ENCODE data around the gene ARPP21. TPM values are rescaled to one million over a fixed set of nuclear protein-coding genes. Genes with fewer than 3 reads are reported as not detected.

Gene ARPP21
- total and polyA plus RNA-seq, 10 donors = 0.07 to 0.39 (median 0.12) TPM; not detected in 7

- Histone ChIP-seq H3K9me3 (no peaks in the 10 kb centered on the region), H3K4me1 (no peaks in the 10 kb centered on the region), H3K27ac (no peak overlapping the region), H3K36me3 (no peaks in the 10 kb centered on the region), H3K4me3 (no peak overlapping the region), H3K27me3 (replicated peaks in 1 of 7) (peaks cover 0 to 16% (median 0%) of the 10 kb centered on the region in 7 donors)
- intact Hi-C loops (cut with DNase I; ENCODE audit: low total_unique reads) = no loop called here
- DNase-seq = no peak
- TF ChIP-seq POLR2A (IDR thresholded peaks at IDR 0.05) (no peak), POLR2AphosphoS5 (IDR thresholded peaks at IDR 0.05) (no peak)
- TF ChIP-seq, protein P1, sequence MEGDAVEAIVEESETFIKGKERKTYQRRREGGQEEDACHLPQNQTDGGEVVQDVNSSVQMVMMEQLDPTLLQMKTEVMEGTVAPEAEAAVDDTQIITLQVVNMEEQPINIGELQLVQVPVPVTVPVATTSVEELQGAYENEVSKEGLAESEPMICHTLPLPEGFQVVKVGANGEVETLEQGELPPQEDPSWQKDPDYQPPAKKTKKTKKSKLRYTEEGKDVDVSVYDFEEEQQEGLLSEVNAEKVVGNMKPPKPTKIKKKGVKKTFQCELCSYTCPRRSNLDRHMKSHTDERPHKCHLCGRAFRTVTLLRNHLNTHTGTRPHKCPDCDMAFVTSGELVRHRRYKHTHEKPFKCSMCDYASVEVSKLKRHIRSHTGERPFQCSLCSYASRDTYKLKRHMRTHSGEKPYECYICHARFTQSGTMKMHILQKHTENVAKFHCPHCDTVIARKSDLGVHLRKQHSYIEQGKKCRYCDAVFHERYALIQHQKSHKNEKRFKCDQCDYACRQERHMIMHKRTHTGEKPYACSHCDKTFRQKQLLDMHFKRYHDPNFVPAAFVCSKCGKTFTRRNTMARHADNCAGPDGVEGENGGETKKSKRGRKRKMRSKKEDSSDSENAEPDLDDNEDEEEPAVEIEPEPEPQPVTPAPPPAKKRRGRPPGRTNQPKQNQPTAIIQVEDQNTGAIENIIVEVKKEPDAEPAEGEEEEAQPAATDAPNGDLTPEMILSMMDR (IDR thresholded peaks at IDR 0.05 in 8 of 11, conservative IDR thresholded peaks at IDR 0.05 in 3 of 11) = no peak
- 76 to 83% (median 78%) methylated on average over 4 of the region's 4 CpGs for WGBS, 5 donors
Observed at GRCh38 chr3:35646081-35646480, 6.8 kb downstream of the ARPP21 start.

DNA sequence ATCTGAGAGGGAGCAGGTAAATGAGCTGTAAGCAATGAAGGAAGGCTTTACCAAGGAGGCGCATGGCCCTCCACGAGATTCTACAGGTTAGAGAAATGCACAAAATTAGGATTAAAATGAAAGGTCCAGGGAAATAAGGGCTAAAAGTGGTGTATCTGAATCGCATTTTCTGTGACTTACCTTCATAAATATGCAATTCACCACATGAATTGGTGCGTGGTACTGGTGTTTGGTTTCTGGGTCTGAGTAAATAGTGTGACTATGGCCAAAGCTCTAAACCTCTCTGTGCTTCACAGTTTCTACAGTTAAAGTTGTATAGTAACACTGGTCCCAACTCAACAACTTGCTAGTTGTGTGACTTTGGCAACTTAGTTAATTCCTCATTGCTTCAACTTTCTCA is 8.1 kb downstream of the ARPP21 start:
- H3K4me1 ChIP-seq = no peaks in the 10 kb centered on the region
- H3K27me3 ChIP-seq (replicated peaks in 1 of 7) = peaks cover 0 to 3% (median 0%) of the 10 kb centered on the region in 7 donors
- no peak for DNase-seq
- 81 to 87% (median 84%) methylated on average over 4 of the region's 4 CpGs for WGBS, 5 donors
- H3K36me3 ChIP-seq = no peaks in the 10 kb centered on the region
- H3K27ac ChIP-seq = no peak overlapping the region
- TF ChIP-seq, protein P1 (IDR thresholded peaks at IDR 0.05 in 8 of 11, conservative IDR thresholded peaks at IDR 0.05 in 3 of 11) = no peak
- TF ChIP-seq POLR2A (IDR thresholded peaks at IDR 0.05) (no peak), POLR2AphosphoS5 (IDR thresholded peaks at IDR 0.05) (no peak)
- no peak overlapping the region for H3K4me3 ChIP-seq
- intact Hi-C loops (cut with DNase I; ENCODE audit: low total_unique reads) = no loop called here
- H3K9me3 ChIP-seq = no peaks in the 10 kb centered on the region

DNA sequence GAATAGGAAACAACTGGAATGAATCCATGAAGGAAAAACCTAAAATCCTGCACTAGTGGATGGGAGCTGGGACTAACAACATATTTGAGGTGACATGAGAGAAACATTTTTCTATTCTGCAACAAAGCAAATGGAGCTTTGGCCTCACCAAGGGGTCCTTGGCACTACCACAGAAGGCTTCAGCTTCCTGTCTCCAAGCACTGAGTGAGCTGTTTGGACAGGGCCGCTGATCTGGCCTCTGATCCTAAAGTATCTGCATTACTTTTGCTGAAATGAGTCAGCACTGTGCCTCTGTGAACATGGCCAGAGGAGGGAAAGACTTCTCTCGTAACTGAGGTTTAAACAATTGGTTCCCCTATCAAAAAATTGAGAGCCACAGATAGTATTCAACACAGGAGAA is 9.0 kb downstream of the ARPP21 start:
- Histone ChIP-seq H3K27me3 (replicated peaks in 1 of 7) (no peaks in the 10 kb centered on the region), H3K36me3 (no peaks in the 10 kb centered on the region), H3K4me1 (no peaks in the 10 kb centered on the region), H3K27ac (no peak overlapping the region), H3K4me3 (no peak overlapping the region), H3K9me3 (no peaks in the 10 kb centered on the region)
- TF ChIP-seq POLR2A (IDR thresholded peaks at IDR 0.05) (no peak), POLR2AphosphoS5 (IDR thresholded peaks at IDR 0.05) (no peak)
- TF ChIP-seq, protein P1 (IDR thresholded peaks at IDR 0.05 in 8 of 11, conservative IDR thresholded peaks at IDR 0.05 in 3 of 11) = no peak
- 60 to 73% (median 69%) methylated on average over 2 of the region's 2 CpGs for WGBS, 5 donors
- no peak for DNase-seq
- intact Hi-C loops (cut with DNase I; ENCODE audit: low total_unique reads) = no loop called here

- DNase-seq = no peak
- H3K36me3 ChIP-seq = no peaks in the 10 kb centered on the region
- TF ChIP-seq POLR2A (IDR thresholded peaks at IDR 0.05) (no peak), POLR2AphosphoS5 (IDR thresholded peaks at IDR 0.05) (no peak)
- intact Hi-C loops (cut with DNase I; ENCODE audit: low total_unique reads) = no loop called here
- no peaks in the 10 kb centered on the region for H3K4me1 ChIP-seq
- no peak overlapping the region for H3K27ac ChIP-seq
- 66 to 87% (median 78%) methylated on average over 2 of the region's 2 CpGs for WGBS, 5 donors
- no peaks in the 10 kb centered on the region for H3K27me3 ChIP-seq (replicated peaks in 1 of 7)
- no peak overlapping the region for H3K4me3 ChIP-seq
- H3K9me3 ChIP-seq = no peaks in the 10 kb centered on the region
Observed at GRCh38 chr3:35649405-35649804, 10.1 kb downstream of the ARPP21 start.

- no peaks in the 10 kb centered on the region for H3K9me3 ChIP-seq
- H3K27ac ChIP-seq = no peak overlapping the region
- H3K4me3 ChIP-seq = no peak overlapping the region
- no peaks in the 10 kb centered on the region for H3K27me3 ChIP-seq (replicated peaks in 1 of 7)
- H3K36me3 ChIP-seq = no peaks in the 10 kb centered on the region
- H3K4me1 ChIP-seq = no peaks in the 10 kb centered on the region
- intact Hi-C loops (cut with DNase I; ENCODE audit: low total_unique reads) = no loop called here
- no peak for DNase-seq
- TF ChIP-seq POLR2A (IDR thresholded peaks at IDR 0.05) (no peak), POLR2AphosphoS5 (IDR thresholded peaks at IDR 0.05) (no peak)
- TF ChIP-seq, protein P1 (IDR thresholded peaks at IDR 0.05 in 8 of 11, conservative IDR thresholded peaks at IDR 0.05 in 3 of 11) = no peak
- 82 to 91% (median 88%) methylated on average over 1 of the region's 1 CpG for WGBS, 5 donors
Observed at GRCh38 chr3:35651426-35651825, 12.1 kb downstream of the ARPP21 start.
